Measurements from ENCODE around the gene ANKRD13C. TPM values are rescaled to one million over a fixed set of nuclear protein-coding genes. Genes with fewer than 3 reads are reported as not detected.

The ANKRD13C gene
- total and polyA plus RNA-seq, 2 donors (not counting 1 experiment from before 2014, with no cell fraction given) = 19.4 to 30.2 TPM

DNA sequence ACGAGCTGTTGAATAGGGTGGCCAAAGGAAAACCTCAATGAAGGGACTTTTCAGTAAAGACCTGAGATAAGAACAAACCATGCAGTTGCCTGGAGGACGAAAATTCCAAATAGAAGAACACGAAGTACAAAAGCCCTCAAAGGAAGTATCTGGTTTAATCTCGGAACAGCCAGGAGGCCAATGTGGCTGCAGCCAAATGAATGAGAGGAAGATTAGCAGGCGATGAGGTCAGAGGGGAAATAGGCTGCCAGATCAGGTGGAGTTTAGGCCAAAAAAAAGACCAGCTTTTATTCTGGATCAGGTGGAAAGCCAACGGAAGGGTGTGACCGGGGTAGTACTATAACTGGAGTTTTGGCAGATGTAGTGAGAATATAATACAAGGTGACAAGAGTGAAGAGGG is 89.7 kb downstream of the ANKRD13C start:
- DNase-seq (ENCODE audit: low read depth in 2 of 2) = no peak
- no peaks in the 10 kb centered on the region for H3K4me1 ChIP-seq (ENCODE audit: control insufficient read depth, extremely low read depth, insufficient read depth, low read length)
- peaks cover 2% of the 10 kb centered on the region for H4K20me1 ChIP-seq (ENCODE audit: control insufficient read depth, extremely low read depth, insufficient read depth, low read length)
- no peak overlapping the region for H3K4me2 ChIP-seq (ENCODE audit: extremely low read depth, insufficient read depth, low read length)
- H2AFZ ChIP-seq (ENCODE audit: low read length) = no peak overlapping the region
- H3K36me3 ChIP-seq (ENCODE audit: control insufficient read depth, insufficient read depth, low read length) = no peaks in the 10 kb centered on the region
- H3K9ac ChIP-seq (ENCODE audit: insufficient read depth, low read length) = no peak overlapping the region
- H3K4me3 ChIP-seq (replicated peaks in 1 of 4; ENCODE audit: control extremely low read depth in 1 of 4, insufficient read depth in 1 of 4, low read depth in 3 of 4, low read length in 4 of 4) = no peak overlapping the region
- H3K27me3 ChIP-seq (ENCODE audit: control insufficient read depth, insufficient read depth, low read length) = no peaks in the 10 kb centered on the region
- H3K27ac ChIP-seq (ENCODE audit: insufficient read depth, low read length) = no peak overlapping the region
- TF ChIP-seq, protein P1, sequence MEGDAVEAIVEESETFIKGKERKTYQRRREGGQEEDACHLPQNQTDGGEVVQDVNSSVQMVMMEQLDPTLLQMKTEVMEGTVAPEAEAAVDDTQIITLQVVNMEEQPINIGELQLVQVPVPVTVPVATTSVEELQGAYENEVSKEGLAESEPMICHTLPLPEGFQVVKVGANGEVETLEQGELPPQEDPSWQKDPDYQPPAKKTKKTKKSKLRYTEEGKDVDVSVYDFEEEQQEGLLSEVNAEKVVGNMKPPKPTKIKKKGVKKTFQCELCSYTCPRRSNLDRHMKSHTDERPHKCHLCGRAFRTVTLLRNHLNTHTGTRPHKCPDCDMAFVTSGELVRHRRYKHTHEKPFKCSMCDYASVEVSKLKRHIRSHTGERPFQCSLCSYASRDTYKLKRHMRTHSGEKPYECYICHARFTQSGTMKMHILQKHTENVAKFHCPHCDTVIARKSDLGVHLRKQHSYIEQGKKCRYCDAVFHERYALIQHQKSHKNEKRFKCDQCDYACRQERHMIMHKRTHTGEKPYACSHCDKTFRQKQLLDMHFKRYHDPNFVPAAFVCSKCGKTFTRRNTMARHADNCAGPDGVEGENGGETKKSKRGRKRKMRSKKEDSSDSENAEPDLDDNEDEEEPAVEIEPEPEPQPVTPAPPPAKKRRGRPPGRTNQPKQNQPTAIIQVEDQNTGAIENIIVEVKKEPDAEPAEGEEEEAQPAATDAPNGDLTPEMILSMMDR (conservative IDR thresholded peaks at IDR 0.05 in 1 of 2, IDR thresholded peaks at IDR 0.05 in 1 of 2; ENCODE audit: low read depth in 1 of 2, low read length in 2 of 2) = no peak
- TF ChIP-seq EZH2 (IDR thresholded peaks at IDR 0.05; ENCODE audit: low read length, missing control alignments) = no peak
- H3K79me2 ChIP-seq (ENCODE audit: control insufficient read depth, insufficient read depth, low read length) = no peaks in the 10 kb centered on the region
- no peaks in the 10 kb centered on the region for H3K9me3 ChIP-seq (ENCODE audit: control insufficient read depth, insufficient read depth, low read depth, low read length)

GRCh38 chr1:70256664-70257063 is 97.9 kb downstream of the ANKRD13C start:
- no peak overlapping the region for H3K27ac ChIP-seq (ENCODE audit: insufficient read depth, low read length)
- H3K9ac ChIP-seq (ENCODE audit: insufficient read depth, low read length) = no peak overlapping the region
- peak in 1 of 2 donors; percentile 10 for DNase-seq (ENCODE audit: low read depth in 2 of 2)
- H3K4me3 ChIP-seq (replicated peaks in 1 of 4; ENCODE audit: control extremely low read depth in 1 of 4, insufficient read depth in 1 of 4, low read depth in 3 of 4, low read length in 4 of 4) = no peak overlapping the region
- H3K4me2 ChIP-seq (ENCODE audit: extremely low read depth, insufficient read depth, low read length) = no peak overlapping the region
- H3K36me3 ChIP-seq (ENCODE audit: control insufficient read depth, insufficient read depth, low read length) = peaks cover 2% of the 10 kb centered on the region
- no peaks in the 10 kb centered on the region for H3K9me3 ChIP-seq (ENCODE audit: control insufficient read depth, insufficient read depth, low read depth, low read length)
- TF ChIP-seq EZH2 (IDR thresholded peaks at IDR 0.05; ENCODE audit: low read length, missing control alignments) = no peak
- H2AFZ ChIP-seq (ENCODE audit: low read length) = no peak overlapping the region
- H4K20me1 ChIP-seq (ENCODE audit: control insufficient read depth, extremely low read depth, insufficient read depth, low read length) = no peaks in the 10 kb centered on the region
- H3K4me1 ChIP-seq (ENCODE audit: control insufficient read depth, extremely low read depth, insufficient read depth, low read length) = no peaks in the 10 kb centered on the region
- H3K79me2 ChIP-seq (ENCODE audit: control insufficient read depth, insufficient read depth, low read length) = no peaks in the 10 kb centered on the region
- no peaks in the 10 kb centered on the region for H3K27me3 ChIP-seq (ENCODE audit: control insufficient read depth, insufficient read depth, low read length)

GRCh38 chr1:70248729-70249128 is 105.8 kb downstream of the ANKRD13C start:
- H3K36me3 ChIP-seq (ENCODE audit: control insufficient read depth, insufficient read depth, low read length) = peaks cover 8% of the 10 kb centered on the region
- DNase-seq (ENCODE audit: low read depth in 2 of 2) = no peak

More at GRCh38 chr1:70248729-70249128, 105.8 kb downstream of the ANKRD13C start:
- Histone ChIP-seq H4K20me1 (ENCODE audit: control insufficient read depth, extremely low read depth, insufficient read depth, low read length) (no peaks in the 10 kb centered on the region), H3K4me3 (replicated peaks in 1 of 4; ENCODE audit: control extremely low read depth in 1 of 4, insufficient read depth in 1 of 4, low read depth in 3 of 4, low read length in 4 of 4) (no peak overlapping the region), H3K9me3 (ENCODE audit: control insufficient read depth, insufficient read depth, low read depth, low read length) (no peaks in the 10 kb centered on the region), H2AFZ (ENCODE audit: low read length) (no peak overlapping the region), H3K4me1 (ENCODE audit: control insufficient read depth, extremely low read depth, insufficient read depth, low read length) (no peaks in the 10 kb centered on the region), H3K4me2 (ENCODE audit: extremely low read depth, insufficient read depth, low read length) (no peak overlapping the region), H3K27ac (ENCODE audit: insufficient read depth, low read length) (no peak overlapping the region), H3K9ac (ENCODE audit: insufficient read depth, low read length) (no peak overlapping the region), H3K79me2 (ENCODE audit: control insufficient read depth, insufficient read depth, low read length) (no peaks in the 10 kb centered on the region), H3K27me3 (ENCODE audit: control insufficient read depth, insufficient read depth, low read length) (no peaks in the 10 kb centered on the region)
- TF ChIP-seq, protein P1 (conservative IDR thresholded peaks at IDR 0.05 in 1 of 2, IDR thresholded peaks at IDR 0.05 in 1 of 2; ENCODE audit: low read depth in 1 of 2, low read length in 2 of 2) = no peak
- no peak for TF ChIP-seq EZH2 (IDR thresholded peaks at IDR 0.05; ENCODE audit: low read length, missing control alignments)

Measured in fibroblast of lung (primary cell).